Epithelial cell of alveolus of lung (primary cell): ENCODE measurements around the gene RAB7B. TPM values are rescaled to one million over a fixed set of nuclear protein-coding genes. Genes with fewer than 3 reads are reported as not detected.

Experiments used
- total RNA-seq: library from RNA; depleted of rRNA; stranded (reverse); fragments of >200 nt; gene quantifications from 2 replicates; pipeline ENCODE4 v1.2.1, GENCODE V29; 2015

RAB7B gene, protein sequence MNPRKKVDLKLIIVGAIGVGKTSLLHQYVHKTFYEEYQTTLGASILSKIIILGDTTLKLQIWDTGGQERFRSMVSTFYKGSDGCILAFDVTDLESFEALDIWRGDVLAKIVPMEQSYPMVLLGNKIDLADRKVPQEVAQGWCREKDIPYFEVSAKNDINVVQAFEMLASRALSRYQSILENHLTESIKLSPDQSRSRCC
- total RNA-seq, result 1.8 and 4.1 TPM in 2 replicates

DNA sequence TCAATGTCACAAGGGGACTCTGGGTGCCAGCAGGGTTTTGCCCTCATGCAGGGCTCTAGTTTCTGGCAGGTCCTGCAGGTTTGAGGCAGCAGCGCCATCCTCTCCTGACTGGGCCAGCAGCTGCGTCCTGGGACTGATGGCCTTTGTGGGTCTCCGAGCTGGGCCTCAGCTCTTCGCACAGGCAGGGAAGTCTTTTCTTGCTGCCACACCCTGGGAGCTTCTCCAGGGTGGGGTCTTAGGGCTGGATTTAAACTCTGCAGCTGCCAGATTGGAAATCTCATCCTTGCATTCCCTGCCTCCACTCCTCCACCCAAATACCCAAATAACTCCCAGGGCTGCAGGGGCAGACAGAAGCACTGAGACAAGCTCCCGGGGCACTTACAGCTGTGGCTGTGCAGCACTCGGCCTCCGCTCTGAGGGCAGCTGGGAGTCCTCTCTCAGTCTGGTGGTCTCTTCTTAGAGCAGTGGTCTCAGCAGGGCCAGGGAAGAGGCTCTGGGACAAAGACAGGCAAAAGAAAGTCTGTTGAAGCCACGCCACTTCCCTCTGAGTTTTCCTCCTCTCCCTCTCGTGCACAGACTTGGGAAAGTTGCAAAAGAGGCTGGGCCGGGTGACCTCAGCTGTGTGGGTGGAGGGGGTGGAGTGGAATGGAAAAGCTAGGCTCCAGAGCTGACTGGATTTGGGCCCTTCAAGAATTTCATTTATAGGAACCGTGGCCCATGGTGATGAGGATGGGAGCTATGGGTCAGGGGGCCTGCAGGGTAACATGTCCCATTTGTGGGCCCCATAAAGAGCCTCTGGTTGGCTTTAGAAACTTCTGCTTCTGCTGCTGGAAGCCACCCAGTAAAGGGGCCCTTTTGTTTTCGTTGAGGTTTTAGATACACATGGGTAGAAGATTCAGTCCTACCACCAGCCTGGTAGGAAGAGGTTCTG lies at the start of gene RAB7B:
RAB7B (minus strand) TSS at position 525 of the 931 bp plus-strand sequence. CDS start 9,260 bp downstream, outside the sequence.

DNA sequence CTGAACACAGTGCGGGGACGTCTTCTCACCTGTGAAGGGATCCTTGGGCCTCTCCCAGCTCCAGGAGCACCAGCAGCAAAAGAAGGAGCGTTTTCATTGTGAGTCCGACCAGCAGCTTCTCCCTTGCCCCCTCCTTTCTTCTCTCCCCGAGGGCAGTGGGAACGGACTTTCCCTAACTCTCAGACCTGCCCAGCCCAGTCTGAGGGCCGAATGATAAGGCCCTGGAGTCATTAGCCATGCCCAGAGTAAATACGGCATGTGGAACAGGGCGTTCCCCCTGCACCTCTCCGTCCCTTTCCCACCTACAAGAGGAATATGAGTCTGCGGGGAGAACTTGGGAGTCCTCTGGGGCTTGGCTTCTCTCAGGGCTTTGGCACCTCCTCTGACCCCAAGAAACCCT lies 20.5 kb upstream of the RAB7B start, which contains the start of gene CTSE:
CTSE (minus strand) TSS at position 201 of the 400 bp plus-strand sequence; CDS start at position 97, 104 bp downstream.

DNA sequence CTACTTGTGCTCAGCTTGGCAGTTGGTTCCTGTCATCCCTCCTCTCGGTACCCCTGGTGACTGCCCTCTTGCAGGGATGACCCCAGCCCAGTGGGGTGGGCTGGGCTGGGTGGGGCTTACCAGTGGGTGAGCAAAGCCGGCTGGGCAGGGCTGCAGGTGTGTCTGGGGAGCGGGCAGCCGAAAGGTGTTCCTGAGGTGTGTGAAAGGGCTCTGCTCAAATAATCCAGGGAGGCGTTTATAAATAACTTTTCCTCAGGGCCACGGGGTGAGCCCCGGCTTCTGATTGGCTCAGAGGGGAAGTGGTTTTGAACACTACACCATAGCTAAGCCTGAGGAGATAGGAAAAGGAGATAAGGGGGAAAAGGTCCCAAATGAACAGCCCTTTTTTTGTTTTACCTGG lies 60.0 kb downstream of the RAB7B start, which contains the start of gene SLC26A9:
SLC26A9 (minus strand) TSS at position 212 of the 400 bp plus-strand sequence. CDS start 7,636 bp downstream, outside the sequence.

Other genes starting within 250 kb of the RAB7B start
- 7.1 and 10.3 TPM in 2 replicates for gene RAB29, start 227.9 kb downstream of the RAB7B start, total RNA-seq
- 14.2 and 15.6 TPM in 2 replicates for gene SLC41A1, start 190.2 kb downstream of the RAB7B start, total RNA-seq
- not detected in 2 replicates for gene PM20D1, start 153.3 kb downstream of the RAB7B start, total RNA-seq
- not detected in 2 replicates for gene SLC26A9, start 59.9 kb downstream of the RAB7B start, total RNA-seq
- 0.13 TPM in 1 of 2 replicates, not detected in the other for gene CTSE, start 20.5 kb upstream of the RAB7B start, total RNA-seq
- not detected in 2 replicates for gene RHEX, start 49.8 kb upstream of the RAB7B start, total RNA-seq
- gene AVPR1B, start 114.0 kb upstream of the RAB7B start, total RNA-seq, result not detected in 2 replicates
- gene FAM72A, start 199.4 kb upstream of the RAB7B start, total RNA-seq, result 6.7 and 6.9 TPM in 2 replicates
- 38.1 and 41.4 TPM in 2 replicates for gene SRGAP2, start 200.1 kb upstream of the RAB7B start, total RNA-seq